Measurements from ENCODE around the gene RPA3.

DNA sequence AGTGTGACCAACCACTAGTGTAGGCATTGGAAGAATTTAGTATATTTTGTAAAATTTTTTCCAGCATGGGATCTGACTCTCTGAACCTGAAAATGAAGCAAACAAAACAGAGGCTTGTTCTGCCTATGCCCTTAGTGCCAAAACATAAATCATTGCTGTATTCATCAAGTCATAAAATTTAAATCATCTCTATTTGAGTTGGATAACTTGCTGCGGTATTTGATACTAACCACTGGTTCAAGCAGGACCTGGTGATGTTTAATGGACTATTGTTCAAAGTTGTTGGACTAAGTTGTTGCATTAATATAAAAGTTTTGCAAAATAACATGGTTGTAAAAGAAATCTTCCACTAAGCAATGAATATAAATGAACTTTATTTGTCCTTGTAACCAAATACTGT lies 19.8 kb upstream of the RPA3 start:
- TF ChIP-seq ESRRA (CRISPR knock-in tag; IDR thresholded peaks at IDR 0.05; ENCODE audit: low read depth) (no peak), NCOR1 (IDR thresholded peaks at IDR 0.05; ENCODE audit: borderline replicate concordance, low read length) (no peak), RARA (CRISPR knock-in tag; IDR thresholded peaks at IDR 0.05) (no peak), EP300 (IDR thresholded peaks at IDR 0.05; ENCODE audit: low read depth in 2 of 2, low read length in 2 of 2) (no peak), EP300 (CRISPR knock-in tag; IDR thresholded peaks at IDR 0.05; ENCODE audit: borderline replicate concordance) (no peak), RXRA (CRISPR knock-in tag; IDR thresholded peaks at IDR 0.05) (no peak), ZNF780A (CRISPR knock-in tag; IDR thresholded peaks at IDR 0.05) (no peak), ZNF430 (CRISPR knock-in tag; IDR thresholded peaks at IDR 0.05) (no peak), CREM (IDR thresholded peaks at IDR 0.05) (no peak), CREM (CRISPR knock-in tag; IDR thresholded peaks at IDR 0.05) (no peak), ZNF335 (CRISPR knock-in tag; IDR thresholded peaks at IDR 0.05) (no peak)
- TF ChIP-seq, protein P1, sequence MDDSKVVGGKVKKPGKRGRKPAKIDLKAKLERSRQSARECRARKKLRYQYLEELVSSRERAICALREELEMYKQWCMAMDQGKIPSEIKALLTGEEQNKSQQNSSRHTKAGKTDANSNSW (CRISPR knock-in tag; IDR thresholded peaks at IDR 0.05; ENCODE audit: borderline replicate concordance): no peak
- TF ChIP-seq, protein P2, sequence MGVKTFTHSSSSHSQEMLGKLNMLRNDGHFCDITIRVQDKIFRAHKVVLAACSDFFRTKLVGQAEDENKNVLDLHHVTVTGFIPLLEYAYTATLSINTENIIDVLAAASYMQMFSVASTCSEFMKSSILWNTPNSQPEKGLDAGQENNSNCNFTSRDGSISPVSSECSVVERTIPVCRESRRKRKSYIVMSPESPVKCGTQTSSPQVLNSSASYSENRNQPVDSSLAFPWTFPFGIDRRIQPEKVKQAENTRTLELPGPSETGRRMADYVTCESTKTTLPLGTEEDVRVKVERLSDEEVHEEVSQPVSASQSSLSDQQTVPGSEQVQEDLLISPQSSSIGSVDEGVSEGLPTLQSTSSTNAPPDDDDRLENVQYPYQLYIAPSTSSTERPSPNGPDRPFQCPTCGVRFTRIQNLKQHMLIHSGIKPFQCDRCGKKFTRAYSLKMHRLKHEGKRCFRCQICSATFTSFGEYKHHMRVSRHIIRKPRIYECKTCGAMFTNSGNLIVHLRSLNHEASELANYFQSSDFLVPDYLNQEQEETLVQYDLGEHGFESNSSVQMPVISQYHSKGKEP (CRISPR knock-in tag; IDR thresholded peaks at IDR 0.05): no peak
- TF ChIP-seq, protein P3, sequence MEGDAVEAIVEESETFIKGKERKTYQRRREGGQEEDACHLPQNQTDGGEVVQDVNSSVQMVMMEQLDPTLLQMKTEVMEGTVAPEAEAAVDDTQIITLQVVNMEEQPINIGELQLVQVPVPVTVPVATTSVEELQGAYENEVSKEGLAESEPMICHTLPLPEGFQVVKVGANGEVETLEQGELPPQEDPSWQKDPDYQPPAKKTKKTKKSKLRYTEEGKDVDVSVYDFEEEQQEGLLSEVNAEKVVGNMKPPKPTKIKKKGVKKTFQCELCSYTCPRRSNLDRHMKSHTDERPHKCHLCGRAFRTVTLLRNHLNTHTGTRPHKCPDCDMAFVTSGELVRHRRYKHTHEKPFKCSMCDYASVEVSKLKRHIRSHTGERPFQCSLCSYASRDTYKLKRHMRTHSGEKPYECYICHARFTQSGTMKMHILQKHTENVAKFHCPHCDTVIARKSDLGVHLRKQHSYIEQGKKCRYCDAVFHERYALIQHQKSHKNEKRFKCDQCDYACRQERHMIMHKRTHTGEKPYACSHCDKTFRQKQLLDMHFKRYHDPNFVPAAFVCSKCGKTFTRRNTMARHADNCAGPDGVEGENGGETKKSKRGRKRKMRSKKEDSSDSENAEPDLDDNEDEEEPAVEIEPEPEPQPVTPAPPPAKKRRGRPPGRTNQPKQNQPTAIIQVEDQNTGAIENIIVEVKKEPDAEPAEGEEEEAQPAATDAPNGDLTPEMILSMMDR (CRISPR knock-in tag; IDR thresholded peaks at IDR 0.05): no peak

Data from HepG2 (cell line).